HEK293T (cell line): ENCODE results near the gene C19orf25.
A peak's percentile ranks its signal among the peaks of the same experiment; 100 is the strongest.

ENCODE experiments used
- CTCF ChIA-PET: fragments of 350-600 bp; formaldehyde crosslinking; extraction: SDS; loops from one replicate; lab custom pipeline; 2021; ENCODE audit warnings: antibody characterized with exemption, inconsistent platforms; lab: Yijun Ruan, JAX
- POLR2A ChIA-PET: fragments of 350-600 bp; formaldehyde crosslinking; extraction: SDS; loops from one replicate; lab custom pipeline; 2020; ENCODE audit warnings: antibody characterized with exemption, inconsistent platforms; lab: Yijun Ruan, JAX
- DNase-seq: peaks from one replicate; pipeline ENCODE4 v3.0.0; 2012; ENCODE audit warnings: mixed read lengths; ENCODE audit errors: extremely low spot score
- ARNT ChIP-seq: fragments of 450-650 bp; IDR thresholded peaks from 2 replicates; pipeline ENCODE4 v1.6.1; 2017; ENCODE audit warnings: mild to moderate bottlenecking
- BHLHE40 ChIP-seq: fragments of 450-650 bp; IDR thresholded peaks from 2 replicates; pipeline ENCODE4 v1.6.1; 2016; ENCODE audit warnings: mild to moderate bottlenecking, moderate library complexity, borderline replicate concordance
- CTBP1 ChIP-seq: fragments of 450-650 bp; IDR thresholded peaks from 2 replicates; pipeline ENCODE4 v1.6.1; 2016; ENCODE audit warnings: borderline replicate concordance
- ELF4 ChIP-seq: fragments of 450-650 bp; IDR thresholded peaks from 2 replicates; pipeline ENCODE4 v1.6.1; 2017; ENCODE audit warnings: antibody characterized with exemption
- FOXA1 ChIP-seq: fragments of 450-650 bp; IDR thresholded peaks from 2 replicates; pipeline ENCODE4 v1.6.1; 2016; ENCODE audit warnings: mild to moderate bottlenecking
- FOXK2 ChIP-seq: fragments of 450-650 bp; IDR thresholded peaks from 2 replicates; pipeline ENCODE4 v1.6.1; 2016; ENCODE audit warnings: mild to moderate bottlenecking
- FOXM1 ChIP-seq: fragments of 450-650 bp; IDR thresholded peaks from 2 replicates; pipeline ENCODE4 v1.6.1; 2017; ENCODE audit warnings: mild to moderate bottlenecking, borderline replicate concordance
- HDGF ChIP-seq: fragments of 450-650 bp; IDR thresholded peaks from 2 replicates; pipeline ENCODE4 v1.6.1; 2017; ENCODE audit warnings: antibody characterized with exemption, borderline replicate concordance
- L3MBTL2 ChIP-seq: fragments of 450-650 bp; conservative IDR thresholded peaks from 2 replicates; pipeline ENCODE4 v1.6.1; 2016; ENCODE audit warnings: mild to moderate bottlenecking
- LEF1 ChIP-seq: fragments of 450-650 bp; IDR thresholded peaks from 2 replicates; pipeline ENCODE4 v1.6.1; 2017; ENCODE audit warnings: mild to moderate bottlenecking, borderline replicate concordance
- NFRKB ChIP-seq: fragments of 450-650 bp; IDR thresholded peaks from 2 replicates; pipeline ENCODE4 v1.6.1; 2016; ENCODE audit warnings: mild to moderate bottlenecking, moderate library complexity
- SP1 ChIP-seq: fragments of 450-650 bp; IDR thresholded peaks from 2 replicates; pipeline ENCODE4 v1.6.1; 2017
- SUZ12 ChIP-seq: fragments of 450-650 bp; IDR thresholded peaks from 2 replicates; pipeline ENCODE4 v1.6.1; 2016; ENCODE audit warnings: mild to moderate bottlenecking
- TARDBP ChIP-seq: fragments of 450-650 bp; IDR thresholded peaks from 2 replicates; pipeline ENCODE4 v1.6.1; 2016
- ZNF384 ChIP-seq: fragments of 450-650 bp; IDR thresholded peaks from 2 replicates; pipeline ENCODE4 v1.6.1; 2016
- TF ChIP-seq, protein P1 (sequence below): fragments of 450-650 bp; IDR thresholded peaks from 2 replicates; pipeline ENCODE4 v1.6.1; 2016

Gene C19orf25

DNA sequence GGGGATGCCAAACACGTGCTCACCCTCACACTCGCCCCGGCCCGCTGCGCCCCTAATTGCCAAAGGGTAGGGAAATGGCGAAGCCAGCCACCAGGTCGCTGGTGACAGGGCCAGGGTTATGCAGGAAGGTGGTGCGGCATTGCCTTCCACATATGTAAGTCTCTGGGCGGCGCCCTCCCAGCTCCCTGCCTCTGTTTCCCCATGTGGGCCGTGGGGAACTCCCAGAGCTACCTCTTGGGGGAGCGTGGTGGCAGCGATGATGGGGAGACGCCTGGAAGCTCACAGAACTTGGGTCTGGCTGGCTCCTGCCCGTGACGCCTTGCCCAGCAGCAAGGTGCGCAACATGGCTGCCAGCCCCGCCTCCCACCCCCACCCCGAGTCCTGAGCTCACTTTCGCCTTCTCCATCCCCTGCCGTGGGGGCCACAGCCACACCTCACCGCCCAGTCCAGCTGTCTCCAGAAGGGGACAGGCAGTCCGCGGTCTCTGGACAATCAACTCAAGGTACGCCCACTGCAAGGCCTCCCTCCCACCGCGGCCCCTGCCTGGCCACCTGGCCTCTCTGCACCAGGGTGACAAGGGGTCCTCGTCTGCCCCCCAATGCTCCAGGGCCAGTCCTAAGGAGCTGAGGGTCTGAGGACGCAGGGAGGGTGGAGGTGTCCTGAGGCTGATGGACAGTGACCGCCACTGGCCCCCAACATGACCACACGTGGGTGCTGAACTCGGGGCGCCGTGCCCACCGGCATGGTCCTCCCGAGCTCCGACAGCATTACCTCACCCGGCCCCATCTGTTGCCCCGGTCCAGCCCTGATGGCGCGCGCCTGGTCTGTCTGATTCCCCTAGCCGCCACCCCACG is 6.6 kb downstream of the C19orf25 start:
- DNase-seq = no peak
- no peak for TF ChIP-seq SUZ12
- no peak for TF ChIP-seq NFRKB
- TF ChIP-seq SP1 = no peak
- no peak for TF ChIP-seq BHLHE40
- TF ChIP-seq FOXK2 = no peak
- CTCF ChIA-PET = no interaction called here
- POLR2A ChIA-PET = interaction anchor here (1.0 to 2.6 kb wide), 3 partner anchors 29 to 204 kb away, joined by 3 to 7 read pairs (median 4); partner anchors contain the start of genes CIRBP and FAM174C

DNA sequence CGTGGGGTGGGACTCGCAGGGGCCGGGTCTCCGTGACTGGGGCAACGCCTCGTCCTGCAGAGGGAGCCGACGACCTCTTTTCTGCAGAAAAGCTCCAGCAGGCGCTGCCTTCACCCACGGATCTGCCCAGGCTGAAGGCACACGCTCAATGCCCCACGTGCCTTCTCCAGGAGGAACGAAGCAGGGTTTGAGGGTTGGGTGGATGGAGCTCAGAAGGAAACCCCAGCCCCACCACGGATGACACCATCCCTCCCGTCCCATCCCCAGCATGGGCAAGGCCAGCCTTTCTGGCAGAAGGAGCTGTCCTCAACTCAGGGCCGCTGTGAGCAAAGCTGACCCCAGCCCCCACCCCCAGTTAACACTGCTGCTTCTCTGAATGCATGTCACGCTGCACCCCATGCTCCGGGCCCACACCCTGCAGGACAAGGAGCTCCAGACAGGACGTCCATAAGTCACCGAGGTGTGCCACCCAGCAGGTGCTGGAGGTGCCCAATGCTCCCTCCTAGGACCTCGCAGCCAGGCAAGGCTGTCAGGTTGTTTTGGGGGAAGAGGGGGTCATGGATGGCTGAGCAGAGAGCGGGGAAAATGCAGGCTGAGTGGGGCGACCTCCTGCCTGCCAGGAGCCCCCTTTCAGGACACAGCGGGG is 7.4 kb downstream of the C19orf25 start:
- no peak for TF ChIP-seq FOXK2
- TF ChIP-seq L3MBTL2 = no peak
- no peak for TF ChIP-seq LEF1
- no peak for TF ChIP-seq ZNF384
- TF ChIP-seq SP1 = no peak
- TF ChIP-seq, protein P1, sequence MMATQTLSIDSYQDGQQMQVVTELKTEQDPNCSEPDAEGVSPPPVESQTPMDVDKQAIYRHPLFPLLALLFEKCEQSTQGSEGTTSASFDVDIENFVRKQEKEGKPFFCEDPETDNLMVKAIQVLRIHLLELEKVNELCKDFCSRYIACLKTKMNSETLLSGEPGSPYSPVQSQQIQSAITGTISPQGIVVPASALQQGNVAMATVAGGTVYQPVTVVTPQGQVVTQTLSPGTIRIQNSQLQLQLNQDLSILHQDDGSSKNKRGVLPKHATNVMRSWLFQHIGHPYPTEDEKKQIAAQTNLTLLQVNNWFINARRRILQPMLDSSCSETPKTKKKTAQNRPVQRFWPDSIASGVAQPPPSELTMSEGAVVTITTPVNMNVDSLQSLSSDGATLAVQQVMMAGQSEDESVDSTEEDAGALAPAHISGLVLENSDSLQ = no peak
- no peak for TF ChIP-seq BHLHE40
- TF ChIP-seq HDGF = no peak
- TF ChIP-seq FOXM1 = no peak
- TF ChIP-seq ELF4 = no peak
- TF ChIP-seq NFRKB = no peak
- TF ChIP-seq TARDBP = no peak
- TF ChIP-seq SUZ12 = no peak
- no peak for TF ChIP-seq ARNT
- CTCF ChIA-PET = no interaction called here
- DNase-seq = no peak
- POLR2A ChIA-PET = interaction anchor here (0.9 to 2.6 kb wide), 3 partner anchors 8 to 203 kb away, joined by 3 to 7 read pairs (median 4); partner anchors contain the start of genes CIRBP and FAM174C

DNA sequence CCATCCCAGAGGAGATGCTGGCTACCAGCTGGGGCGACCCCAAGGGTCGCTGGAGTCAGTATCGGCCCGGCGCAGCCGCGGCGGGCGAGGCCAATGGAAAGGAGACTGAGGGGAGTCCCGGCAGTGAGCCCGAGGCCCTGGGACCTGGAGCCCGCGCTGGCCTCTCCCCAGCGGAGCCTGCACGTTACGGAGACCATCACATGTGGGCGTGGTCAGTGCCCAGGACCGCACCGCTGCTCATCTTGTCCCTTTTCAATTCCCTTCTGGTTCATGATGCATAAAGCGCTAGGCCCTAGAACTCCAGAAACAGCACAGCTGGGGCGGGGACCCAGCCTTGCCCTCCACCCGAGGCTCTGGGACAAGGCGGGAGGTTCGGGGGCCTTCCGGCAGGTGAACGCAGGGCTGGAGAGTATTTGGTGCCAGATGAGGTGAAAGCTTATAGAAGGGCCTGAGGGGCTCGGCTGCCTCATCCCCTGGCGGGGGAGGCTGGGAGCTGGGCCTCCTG is 8.0 kb downstream of the C19orf25 start:
- ChIA-PET POLR2A (interaction anchor here (0.9 to 1.0 kb wide), 2 partner anchors 9 to 196 kb away, joined by 3 to 4 read pairs; partner anchors contain the start of gene FAM174C), CTCF (no interaction called here)
- no peak for TF ChIP-seq FOXK2
- TF ChIP-seq ELF4 = no peak
- no peak for TF ChIP-seq ZNF384
- TF ChIP-seq FOXA1 = no peak
- TF ChIP-seq LEF1 = no peak
- no peak for TF ChIP-seq TARDBP
- peak; percentile 55 for DNase-seq

- POLR2A ChIA-PET = no interaction called here
- DNase-seq = peak; percentile 52
- TF ChIP-seq FOXK2 = no peak
- CTCF ChIA-PET = no interaction called here
Observed at GRCh38 chr19:1470305-1471009, 8.6 kb downstream of the C19orf25 start.

DNA sequence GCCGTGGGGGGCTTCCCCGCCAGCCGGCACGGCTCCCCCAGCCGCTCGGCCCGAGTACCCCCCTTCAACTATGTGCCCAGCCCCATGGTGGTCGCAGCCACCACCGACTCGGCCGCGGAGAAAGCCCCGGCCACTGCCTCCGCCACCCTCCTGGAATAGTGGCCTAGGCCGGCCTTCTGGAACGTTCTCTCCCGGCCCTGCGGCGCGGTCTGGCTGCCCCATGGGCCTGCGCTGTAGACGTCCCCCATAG is 9.0 kb downstream of the C19orf25 start:
- no peak for DNase-seq
- ChIA-PET CTCF (no interaction called here), POLR2A (no interaction called here)
- TF ChIP-seq NFRKB = no peak
- TF ChIP-seq L3MBTL2 = 0 out of 2 replicates have a peak, but pooled peaks have one; percentile 13

DNA sequence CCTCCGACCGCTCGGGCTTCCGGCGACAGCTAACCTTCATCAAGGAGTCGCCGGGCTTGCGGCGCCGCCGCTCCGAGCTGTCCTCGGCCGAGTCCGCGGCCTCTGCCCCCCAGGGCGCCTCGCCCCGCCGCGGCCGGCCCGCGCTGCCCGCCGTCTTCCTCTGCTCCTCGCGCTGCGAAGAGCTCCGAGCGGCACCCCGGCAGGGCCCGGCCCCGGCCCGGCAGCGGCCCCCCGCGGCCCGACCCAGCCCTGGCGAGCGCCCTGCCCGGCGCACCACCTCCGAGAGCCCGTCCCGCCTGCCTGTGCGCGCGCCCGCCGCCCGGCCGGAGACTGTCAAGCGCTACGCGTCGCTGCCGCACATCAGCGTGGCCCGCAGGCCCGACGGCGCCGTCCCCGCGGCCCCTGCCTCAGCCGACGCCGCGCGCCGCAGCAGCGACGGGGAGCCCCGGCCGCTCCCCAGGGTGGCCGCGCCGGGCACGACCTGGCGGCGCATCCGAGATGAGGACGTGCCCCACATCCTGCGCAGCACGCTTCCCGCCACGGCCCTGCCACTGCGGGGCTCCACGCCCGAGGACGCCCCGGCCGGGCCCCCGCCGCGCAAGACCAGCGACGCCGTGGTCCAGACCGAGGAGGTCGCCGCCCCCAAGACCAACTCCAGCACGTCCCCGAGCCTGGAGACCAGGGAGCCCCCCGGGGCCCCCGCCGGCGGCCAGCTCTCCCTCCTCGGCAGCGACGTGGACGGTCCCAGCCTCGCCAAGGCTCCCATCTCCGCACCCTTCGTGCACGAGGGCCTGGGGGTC is 9.6 kb downstream of the C19orf25 start:
- DNase-seq = no peak
- ChIA-PET CTCF (interaction anchor here (0.6 kb wide), 1 partner anchor 30 kb away, joined by 5 read pairs; no protein-coding TSS in a partner anchor), POLR2A (interaction anchor here (1.0 kb wide), 1 partner anchor 11 kb away, joined by 3 read pairs; no protein-coding TSS in a partner anchor)
- TF ChIP-seq SP1 (no peak), ELF4 (no peak), HDGF (no peak), LEF1 (no peak), SUZ12 (no peak), NFRKB (no peak)

GRCh38 chr19:1468821-1469254 is 10.2 kb downstream of the C19orf25 start:
- POLR2A ChIA-PET = interaction anchor here (1.0 kb wide), 1 partner anchor 11 kb away, joined by 3 read pairs; no protein-coding TSS in a partner anchor
- no peak for DNase-seq
- TF ChIP-seq ELF4 (no peak), FOXK2 (no peak), NFRKB (no peak), FOXM1 (no peak), LEF1 (no peak), CTBP1 (no peak), ZNF384 (no peak), ARNT (no peak), SUZ12 (no peak), TARDBP (no peak), BHLHE40 (no peak), FOXA1 (no peak), L3MBTL2 (no peak), SP1 (no peak), HDGF (no peak)
- TF ChIP-seq, protein P1 = no peak
- CTCF ChIA-PET = interaction anchor here (0.6 kb wide), 1 partner anchor 30 kb away, joined by 5 read pairs; no protein-coding TSS in a partner anchor
